ENCODE measurements around the gene CSNK1G2.

Gene CSNK1G2

DNA sequence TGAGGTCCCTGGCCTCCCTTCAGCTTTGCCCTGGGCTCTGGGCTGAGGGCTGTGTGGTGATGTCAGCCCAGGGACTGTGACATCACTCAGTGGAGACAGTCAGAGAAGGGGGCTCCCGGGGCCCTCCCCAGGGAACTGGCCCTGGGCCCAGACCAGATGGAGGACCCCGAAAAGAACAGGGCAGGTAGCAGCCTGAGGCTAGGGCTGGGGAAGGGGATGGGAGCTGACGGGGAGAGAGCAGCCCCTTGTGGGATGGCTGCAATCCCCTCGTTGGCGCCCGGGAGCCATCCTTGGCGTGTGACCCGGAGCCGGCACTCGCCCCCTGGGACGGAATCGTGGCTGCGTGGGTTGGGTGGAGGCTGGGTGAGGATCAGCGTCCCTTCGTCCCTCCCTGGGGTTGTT, 13.6 kb downstream of the CSNK1G2 start:
- H3K27me3 ChIP-seq (replicated peaks; ENCODE audit: insufficient read depth, low read length) = no peaks in the 10 kb centered on the region
- H3K4me2 ChIP-seq (ENCODE audit: low read depth, low read length) = no peak overlapping the region
- TF ChIP-seq EZH2 (optimal IDR thresholded peaks at IDR 0.05; ENCODE audit: low read depth, low read length) (no peak), EZH2phosphoT487 (IDR thresholded peaks at IDR 0.05; ENCODE audit: low read length) (no peak)
- TF ChIP-seq, protein P1, sequence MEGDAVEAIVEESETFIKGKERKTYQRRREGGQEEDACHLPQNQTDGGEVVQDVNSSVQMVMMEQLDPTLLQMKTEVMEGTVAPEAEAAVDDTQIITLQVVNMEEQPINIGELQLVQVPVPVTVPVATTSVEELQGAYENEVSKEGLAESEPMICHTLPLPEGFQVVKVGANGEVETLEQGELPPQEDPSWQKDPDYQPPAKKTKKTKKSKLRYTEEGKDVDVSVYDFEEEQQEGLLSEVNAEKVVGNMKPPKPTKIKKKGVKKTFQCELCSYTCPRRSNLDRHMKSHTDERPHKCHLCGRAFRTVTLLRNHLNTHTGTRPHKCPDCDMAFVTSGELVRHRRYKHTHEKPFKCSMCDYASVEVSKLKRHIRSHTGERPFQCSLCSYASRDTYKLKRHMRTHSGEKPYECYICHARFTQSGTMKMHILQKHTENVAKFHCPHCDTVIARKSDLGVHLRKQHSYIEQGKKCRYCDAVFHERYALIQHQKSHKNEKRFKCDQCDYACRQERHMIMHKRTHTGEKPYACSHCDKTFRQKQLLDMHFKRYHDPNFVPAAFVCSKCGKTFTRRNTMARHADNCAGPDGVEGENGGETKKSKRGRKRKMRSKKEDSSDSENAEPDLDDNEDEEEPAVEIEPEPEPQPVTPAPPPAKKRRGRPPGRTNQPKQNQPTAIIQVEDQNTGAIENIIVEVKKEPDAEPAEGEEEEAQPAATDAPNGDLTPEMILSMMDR (IDR thresholded peaks at IDR 0.05; ENCODE audit: low read length) = no peak
- no peak for DNase-seq
- no peak overlapping the region for H3K27ac ChIP-seq (ENCODE audit: low read length)
- no peak overlapping the region for H3K4me3 ChIP-seq (ENCODE audit: low read length)
- no peak overlapping the region for H2AFZ ChIP-seq (ENCODE audit: low read length)
- H3K9me3 ChIP-seq (replicated peaks; ENCODE audit: insufficient read depth, low read length) = no peaks in the 10 kb centered on the region
- peaks cover 16% of the 10 kb centered on the region for H4K20me1 ChIP-seq (ENCODE audit: insufficient read depth, low read length)
- H3K79me2 ChIP-seq (ENCODE audit: low read length) = peaks cover 90% of the 10 kb centered on the region
- no peak overlapping the region for H3K9ac ChIP-seq (ENCODE audit: low read length)
- H3F3A ChIP-seq (ENCODE audit: insufficient read depth, low read length) = no peaks in the 10 kb centered on the region
- no peaks in the 10 kb centered on the region for H3K4me1 ChIP-seq (ENCODE audit: low read length)
- H3K36me3 ChIP-seq (replicated peaks; ENCODE audit: insufficient read depth, low read length) = no peaks in the 10 kb centered on the region
- H3K9me2 ChIP-seq (replicated peaks; ENCODE audit: insufficient read depth, low read length) = no peaks in the 10 kb centered on the region

DNA sequence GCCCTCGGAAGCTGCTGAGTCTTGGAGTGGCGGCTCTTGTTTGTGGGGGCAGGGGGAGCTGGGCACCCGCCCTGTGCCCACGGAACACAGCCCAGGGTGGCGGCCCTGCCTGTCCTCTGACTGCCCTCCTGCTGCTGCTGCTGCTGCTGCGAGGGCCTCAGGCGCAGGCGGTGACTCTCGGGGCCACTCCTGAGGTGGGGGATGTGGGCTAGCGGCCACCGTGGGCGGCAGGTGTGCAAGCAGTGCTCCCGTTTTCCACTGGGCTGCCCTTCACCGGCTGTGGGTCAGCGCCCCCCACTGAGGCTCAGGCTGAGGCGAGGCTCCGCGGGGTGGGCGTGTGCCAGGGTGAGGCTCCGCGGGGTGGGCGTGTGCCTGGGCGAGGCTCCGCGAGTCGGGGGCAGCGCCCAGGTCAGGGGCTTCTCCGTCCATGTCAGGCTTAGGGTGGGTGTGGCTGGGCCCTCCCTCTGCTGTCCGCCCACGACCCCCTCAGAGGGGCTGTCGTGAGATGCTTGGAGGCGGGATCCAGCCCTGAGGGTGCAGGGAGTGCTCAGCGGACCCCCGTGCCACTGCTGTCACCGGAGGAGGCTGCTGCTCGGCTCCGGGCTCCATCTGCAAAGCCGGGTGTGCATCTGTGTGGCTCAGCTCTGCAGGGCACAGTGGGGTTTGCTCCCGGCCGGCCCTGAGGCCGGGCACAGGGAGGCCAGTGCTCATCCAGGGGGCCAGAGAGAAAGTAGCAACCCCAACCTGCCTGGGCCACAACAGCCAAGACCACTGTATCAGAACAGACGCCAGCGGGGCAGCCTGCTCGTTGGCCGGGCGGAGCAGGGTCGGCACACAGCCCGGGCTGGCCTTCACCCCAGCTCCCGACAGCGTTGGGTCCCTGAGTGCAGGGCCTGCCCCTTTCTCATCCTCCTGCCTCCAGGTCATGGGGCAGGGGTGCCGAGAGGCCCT, 14.5 kb downstream of the CSNK1G2 start:
- no peak overlapping the region for H2AFZ ChIP-seq (ENCODE audit: low read length)
- H3K9ac ChIP-seq (ENCODE audit: low read length) = no peak overlapping the region
- no peak overlapping the region for H3K4me3 ChIP-seq (ENCODE audit: low read length)
- no peaks in the 10 kb centered on the region for H3F3A ChIP-seq (ENCODE audit: insufficient read depth, low read length)
- H3K4me2 ChIP-seq (ENCODE audit: low read depth, low read length) = no peak overlapping the region
- no peaks in the 10 kb centered on the region for H3K9me2 ChIP-seq (replicated peaks; ENCODE audit: insufficient read depth, low read length)
- peaks cover 91% of the 10 kb centered on the region for H3K79me2 ChIP-seq (ENCODE audit: low read length)
- DNase-seq = no peak
- no peak overlapping the region for H3K27ac ChIP-seq (ENCODE audit: low read length)
- no peaks in the 10 kb centered on the region for H3K9me3 ChIP-seq (replicated peaks; ENCODE audit: insufficient read depth, low read length)
- no peaks in the 10 kb centered on the region for H3K27me3 ChIP-seq (replicated peaks; ENCODE audit: insufficient read depth, low read length)
- H4K20me1 ChIP-seq (ENCODE audit: insufficient read depth, low read length) = peaks cover 15% of the 10 kb centered on the region
- no peaks in the 10 kb centered on the region for H3K36me3 ChIP-seq (replicated peaks; ENCODE audit: insufficient read depth, low read length)
- no peaks in the 10 kb centered on the region for H3K4me1 ChIP-seq (ENCODE audit: low read length)
- TF ChIP-seq EZH2 (optimal IDR thresholded peaks at IDR 0.05; ENCODE audit: low read depth, low read length) = no peak
- TF ChIP-seq, protein P1 (IDR thresholded peaks at IDR 0.05; ENCODE audit: low read length) = no peak
- no peak for TF ChIP-seq EZH2phosphoT487 (IDR thresholded peaks at IDR 0.05; ENCODE audit: low read length)

DNA sequence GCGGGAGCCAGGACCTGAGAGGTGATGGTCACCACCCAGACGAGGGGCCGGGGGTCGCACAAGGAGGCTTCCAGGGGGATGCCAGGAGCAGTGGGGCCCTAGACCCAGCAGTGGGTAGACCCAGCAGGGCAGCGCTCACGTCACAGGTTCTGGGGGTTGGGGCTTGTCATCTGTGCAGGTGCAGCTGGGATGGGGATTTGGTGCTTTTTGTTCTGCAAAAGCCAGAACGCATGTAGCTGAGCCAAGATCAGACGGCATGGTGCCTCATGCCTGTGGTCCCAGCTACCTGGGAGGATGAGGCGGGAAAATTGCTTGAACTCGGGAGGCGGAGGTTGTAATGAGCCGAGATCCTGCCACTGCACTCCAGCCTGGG, 15.1 kb downstream of the CSNK1G2 start:
- Histone ChIP-seq H3K27ac (ENCODE audit: low read length) (no peak overlapping the region), H4K20me1 (ENCODE audit: insufficient read depth, low read length) (peaks cover 13% of the 10 kb centered on the region), H3K4me1 (ENCODE audit: low read length) (no peaks in the 10 kb centered on the region), H3K9me3 (replicated peaks; ENCODE audit: insufficient read depth, low read length) (no peaks in the 10 kb centered on the region), H3K79me2 (ENCODE audit: low read length) (peaks cover 91% of the 10 kb centered on the region), H3K9ac (ENCODE audit: low read length) (no peak overlapping the region), H3K4me2 (ENCODE audit: low read depth, low read length) (no peak overlapping the region), H3K9me2 (replicated peaks; ENCODE audit: insufficient read depth, low read length) (no peaks in the 10 kb centered on the region), H3K36me3 (replicated peaks; ENCODE audit: insufficient read depth, low read length) (no peaks in the 10 kb centered on the region), H3F3A (ENCODE audit: insufficient read depth, low read length) (no peaks in the 10 kb centered on the region), H2AFZ (ENCODE audit: low read length) (no peak overlapping the region), H3K27me3 (replicated peaks; ENCODE audit: insufficient read depth, low read length) (no peaks in the 10 kb centered on the region), H3K4me3 (ENCODE audit: low read length) (no peak overlapping the region)
- DNase-seq = no peak
- TF ChIP-seq, protein P1 (IDR thresholded peaks at IDR 0.05; ENCODE audit: low read length) = no peak

All from MM.1S (cell line).